ENCODE measurements around the gene MGAT4A. TPM values are rescaled to one million over a fixed set of nuclear protein-coding genes. Genes with fewer than 3 reads are reported as not detected.
"Not testable (repeated sequence)": the region's sequence is repeated elsewhere in the genome, so short reads cannot be mapped to it uniquely, and the experiment has no call there.

MGAT4A gene
- total and polyA plus RNA-seq, 2 of the 8 experiments (the other 6 are each of a cell fraction or from before 2014, with no cell fraction given) = 1.4 to 7.7 TPM

- H3K27ac ChIP-seq (ENCODE audit: low read depth, low read length); H2AFZ ChIP-seq (ENCODE audit: low read length); H3K9me3 ChIP-seq (ENCODE audit: insufficient read depth in 2 of 2, low read depth in 1 of 2, low read length in 1 of 2); POLR2A ChIA-PET (ENCODE audit: partially characterized antibody); H4K8ac ChIP-seq (ENCODE audit: extremely low read depth, insufficient read depth, low read length); H2BK20ac ChIP-seq (ENCODE audit: low read length); H3K79me1 ChIP-seq (ENCODE audit: low read depth, low read length); H4K5ac ChIP-seq (ENCODE audit: insufficient read length, low read depth, low read length); H3K79me2 ChIP-seq (ENCODE audit: control insufficient read depth in 1 of 2, insufficient read depth in 2 of 2, low read length in 2 of 2); H3K4me2 ChIP-seq (ENCODE audit: insufficient read depth in 1 of 2, low read depth in 2 of 2, low read length in 2 of 2); H3K23ac ChIP-seq (ENCODE audit: insufficient read length); H3K14ac ChIP-seq (ENCODE audit: insufficient read length); H3K4ac ChIP-seq (replicated peaks; ENCODE audit: insufficient read length, low read depth, low read length); H3K27me3 ChIP-seq (replicated peaks in 1 of 4; ENCODE audit: control insufficient read depth in 3 of 4, extremely low read depth in 1 of 4, insufficient read depth in 3 of 4, low read length in 3 of 4); H3K4me3 ChIP-seq (ENCODE audit: extremely low read depth in 1 of 4, insufficient read depth in 2 of 4, low read depth in 3 of 4, low read length in 4 of 4); DNase-seq (ENCODE audit: low read depth in 1 of 2, low spot score in 2 of 2); H3K56ac ChIP-seq (replicated peaks; ENCODE audit: insufficient read length, low read depth, low read length); CTCF ChIA-PET (ENCODE audit: partially characterized antibody); H3K4me1 ChIP-seq (replicated peaks in 1 of 4; ENCODE audit: control insufficient read depth in 3 of 4, insufficient read depth in 4 of 4, low read length in 3 of 4); H3K9ac ChIP-seq (replicated peaks in 1 of 4; ENCODE audit: extremely low read depth in 1 of 4, low read depth in 3 of 4, low read length in 3 of 4); H4K91ac ChIP-seq (replicated peaks; ENCODE audit: insufficient read length, low read length); H2BK5ac ChIP-seq (ENCODE audit: low read depth, low read length); H3K18ac ChIP-seq (ENCODE audit: extremely low read depth, low read length); H4K20me1 ChIP-seq (replicated peaks in 1 of 2; ENCODE audit: control insufficient read depth in 1 of 2, insufficient read depth in 2 of 2, low read length in 2 of 2); H2AK5ac ChIP-seq (ENCODE audit: low read depth, low read length); H2BK12ac ChIP-seq (ENCODE audit: low read depth, low read length); H2BK15ac ChIP-seq (ENCODE audit: low read length); FAIRE-seq; H3K23me2 ChIP-seq (ENCODE audit: low read depth, low read length); H2BK120ac ChIP-seq (replicated peaks; ENCODE audit: low read depth, low read length): not testable (repeated sequence)
- H3K36me3 ChIP-seq (ENCODE audit: control insufficient read depth in 2 of 4, insufficient read depth in 4 of 4, low read length in 3 of 4) = peaks cover 0 to 15% (median 5%) of the 10 kb centered on the region in 4 experiments; a peak in 5 of 8 replicates
- WGBS, 2 experiments (ENCODE audit: extremely low coverage in 1 of 2, insufficient coverage in 1 of 2, insufficient read length in 1 of 2, insufficient replicate concordance in 2 of 2, low coverage in 1 of 2, low lambda C conversion rate in 2 of 2, missing lambda C conversion rate in 1 of 2) = 88% methylated on average over 2 of the region's 4 CpGs; no CpG with 5 or more reads in 1 of the 2 experiments
Observed at GRCh38 chr2:98594665-98595064, 136.3 kb downstream of the MGAT4A start.

Measured in H1 (cell line).